ENCODE measurements around the gene GRIA3. TPM values are rescaled to one million over a fixed set of nuclear protein-coding genes. Genes with fewer than 3 reads are reported as not detected.
"Not testable (repeated sequence)": the region's sequence is repeated elsewhere in the genome, so short reads cannot be mapped to it uniquely, and the experiment has no call there.

The GRIA3 gene
- total RNA-seq, 1 experiment from 2014 or later, result not detected

DNA sequence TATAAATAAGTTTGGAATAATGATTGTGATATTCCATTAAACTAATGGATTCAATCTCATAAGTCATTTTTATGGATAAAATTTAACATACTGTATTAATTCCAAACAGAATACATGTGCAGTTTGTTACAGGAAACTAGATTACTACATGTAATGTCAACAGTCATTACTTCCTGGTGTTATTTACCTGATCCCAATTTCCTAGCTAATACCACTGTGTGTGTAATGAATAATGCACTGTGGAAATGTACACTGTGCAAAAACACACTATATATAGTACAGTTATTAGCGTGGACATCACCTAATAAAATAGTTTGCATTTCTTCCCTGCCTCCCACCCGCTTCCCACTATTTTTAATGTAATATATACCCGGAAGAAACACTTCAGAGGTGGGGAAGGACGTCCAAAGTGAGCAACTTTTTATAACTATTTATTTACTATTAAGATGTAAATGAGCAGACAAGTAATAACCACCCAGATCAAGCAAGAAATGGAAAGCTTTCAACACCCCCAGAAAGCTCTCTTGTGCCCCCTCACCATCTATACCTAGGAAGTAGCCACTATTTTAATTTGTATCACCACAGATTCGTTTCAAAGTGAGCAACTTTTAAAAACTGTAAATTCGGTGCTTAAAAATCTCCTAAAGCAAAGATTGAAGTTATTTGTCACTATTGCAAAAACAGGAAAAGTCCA lies 329.7 kb downstream of the GRIA3 start:
- Histone ChIP-seq H3K4me1 (ENCODE audit: insufficient read depth, low read length, poor library complexity, severe bottlenecking) (no peaks in the 10 kb centered on the region), H3K36me3 (ENCODE audit: insufficient read depth, low read length, poor library complexity, severe bottlenecking) (no peaks in the 10 kb centered on the region), H3K27me3 (replicated peaks; ENCODE audit: insufficient read depth, low read depth, low read length, poor library complexity) (no peaks in the 10 kb centered on the region), H3K9me3 (ENCODE audit: low read depth, low read length, poor library complexity, severe bottlenecking) (no peaks in the 10 kb centered on the region), H3K4me3 (ENCODE audit: low read depth, low read length, poor library complexity, severe bottlenecking) (no peak overlapping the region), H3K27ac (ENCODE audit: low read depth, low read length, poor library complexity, severe bottlenecking) (no peak overlapping the region)
- DNase-seq (ENCODE audit: low spot score), result no peak
- POLR2A ChIA-PET (ENCODE audit: low non-redundant PET), result no interaction called here
- CTCF ChIA-PET, result no interaction called here
- TF ChIP-seq, protein P1, sequence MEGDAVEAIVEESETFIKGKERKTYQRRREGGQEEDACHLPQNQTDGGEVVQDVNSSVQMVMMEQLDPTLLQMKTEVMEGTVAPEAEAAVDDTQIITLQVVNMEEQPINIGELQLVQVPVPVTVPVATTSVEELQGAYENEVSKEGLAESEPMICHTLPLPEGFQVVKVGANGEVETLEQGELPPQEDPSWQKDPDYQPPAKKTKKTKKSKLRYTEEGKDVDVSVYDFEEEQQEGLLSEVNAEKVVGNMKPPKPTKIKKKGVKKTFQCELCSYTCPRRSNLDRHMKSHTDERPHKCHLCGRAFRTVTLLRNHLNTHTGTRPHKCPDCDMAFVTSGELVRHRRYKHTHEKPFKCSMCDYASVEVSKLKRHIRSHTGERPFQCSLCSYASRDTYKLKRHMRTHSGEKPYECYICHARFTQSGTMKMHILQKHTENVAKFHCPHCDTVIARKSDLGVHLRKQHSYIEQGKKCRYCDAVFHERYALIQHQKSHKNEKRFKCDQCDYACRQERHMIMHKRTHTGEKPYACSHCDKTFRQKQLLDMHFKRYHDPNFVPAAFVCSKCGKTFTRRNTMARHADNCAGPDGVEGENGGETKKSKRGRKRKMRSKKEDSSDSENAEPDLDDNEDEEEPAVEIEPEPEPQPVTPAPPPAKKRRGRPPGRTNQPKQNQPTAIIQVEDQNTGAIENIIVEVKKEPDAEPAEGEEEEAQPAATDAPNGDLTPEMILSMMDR (conservative IDR thresholded peaks at IDR 0.05; ENCODE audit: low read depth, low read length), result no peak
- TF ChIP-seq EZH2 (IDR thresholded peaks at IDR 0.05; ENCODE audit: borderline replicate concordance, low read depth, low read length, poor library complexity, severe bottlenecking), result no peak
- BruUV-seq (replicated peaks), result no TSS peak
- intact Hi-C loops (cut with micrococcal nuclease; ENCODE audit: unreplicated experiment), result no loop called here

DNA sequence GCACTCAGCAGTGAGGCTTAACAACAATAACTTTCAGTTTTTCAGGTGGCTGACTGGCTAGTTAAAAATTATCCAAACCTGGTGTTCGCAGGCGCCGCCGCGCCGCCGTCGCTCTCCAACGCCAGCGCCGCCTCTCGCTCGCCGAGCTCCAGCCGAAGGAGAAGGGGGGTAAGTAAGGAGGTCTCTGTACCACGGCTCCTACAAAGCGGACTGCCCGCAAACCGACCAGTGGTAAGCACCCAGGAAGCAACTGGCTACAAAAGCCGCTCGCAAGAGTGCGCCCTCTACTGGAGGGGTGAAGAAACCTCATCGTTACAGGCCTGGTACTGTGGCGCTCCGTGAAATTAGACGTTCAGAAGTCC lies 330.2 kb downstream of the GRIA3 start:
- CTCF ChIA-PET; H3K27ac ChIP-seq (ENCODE audit: low read depth, low read length, poor library complexity, severe bottlenecking); H3K9me3 ChIP-seq (ENCODE audit: low read depth, low read length, poor library complexity, severe bottlenecking); H3K4me1 ChIP-seq (ENCODE audit: insufficient read depth, low read length, poor library complexity, severe bottlenecking); POLR2A ChIA-PET (ENCODE audit: low non-redundant PET); H3K27me3 ChIP-seq (replicated peaks; ENCODE audit: insufficient read depth, low read depth, low read length, poor library complexity); BruUV-seq (replicated peaks); intact Hi-C loops (cut with micrococcal nuclease; ENCODE audit: unreplicated experiment); H3K36me3 ChIP-seq (ENCODE audit: insufficient read depth, low read length, poor library complexity, severe bottlenecking); H3K4me3 ChIP-seq (ENCODE audit: low read depth, low read length, poor library complexity, severe bottlenecking); DNase-seq (ENCODE audit: low spot score): not testable (repeated sequence)

DNA sequence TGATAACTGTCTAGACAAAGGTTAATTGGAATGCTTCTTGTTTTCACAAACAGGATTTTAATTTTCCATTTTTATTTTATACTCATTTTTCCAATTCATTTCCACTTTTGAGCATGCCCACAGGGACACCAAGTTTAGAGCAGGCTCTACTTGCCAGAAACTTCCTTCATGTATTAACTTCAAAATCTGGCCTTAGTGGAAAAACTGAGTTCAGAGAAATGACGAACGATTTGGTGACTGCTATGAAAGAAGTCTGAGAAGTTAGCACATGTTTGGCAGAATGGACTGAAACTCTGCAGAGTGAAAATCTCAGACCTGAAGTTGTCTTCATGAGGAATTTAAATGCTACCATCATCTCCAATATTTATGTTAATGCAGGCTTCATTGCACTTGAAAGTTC lies 334.7 kb downstream of the GRIA3 start:
- Histone ChIP-seq H3K4me3 (ENCODE audit: low read depth, low read length, poor library complexity, severe bottlenecking) (no peak overlapping the region), H3K9me3 (ENCODE audit: low read depth, low read length, poor library complexity, severe bottlenecking) (no peaks in the 10 kb centered on the region), H3K27ac (ENCODE audit: low read depth, low read length, poor library complexity, severe bottlenecking) (no peak overlapping the region), H3K27me3 (replicated peaks; ENCODE audit: insufficient read depth, low read depth, low read length, poor library complexity) (no peaks in the 10 kb centered on the region), H3K4me1 (ENCODE audit: insufficient read depth, low read length, poor library complexity, severe bottlenecking) (no peaks in the 10 kb centered on the region), H3K36me3 (ENCODE audit: insufficient read depth, low read length, poor library complexity, severe bottlenecking) (no peaks in the 10 kb centered on the region)
- POLR2A ChIA-PET (ENCODE audit: low non-redundant PET), result no interaction called here
- no TSS peak for BruUV-seq (replicated peaks)
- no peak for DNase-seq (ENCODE audit: low spot score)
- intact Hi-C loops (cut with micrococcal nuclease; ENCODE audit: unreplicated experiment), result no loop called here
- CTCF ChIA-PET, result no interaction called here
- no peak for TF ChIP-seq EZH2 (IDR thresholded peaks at IDR 0.05; ENCODE audit: borderline replicate concordance, low read depth, low read length, poor library complexity, severe bottlenecking)
- TF ChIP-seq, protein P1 (conservative IDR thresholded peaks at IDR 0.05; ENCODE audit: low read depth, low read length), result no peak

DNA sequence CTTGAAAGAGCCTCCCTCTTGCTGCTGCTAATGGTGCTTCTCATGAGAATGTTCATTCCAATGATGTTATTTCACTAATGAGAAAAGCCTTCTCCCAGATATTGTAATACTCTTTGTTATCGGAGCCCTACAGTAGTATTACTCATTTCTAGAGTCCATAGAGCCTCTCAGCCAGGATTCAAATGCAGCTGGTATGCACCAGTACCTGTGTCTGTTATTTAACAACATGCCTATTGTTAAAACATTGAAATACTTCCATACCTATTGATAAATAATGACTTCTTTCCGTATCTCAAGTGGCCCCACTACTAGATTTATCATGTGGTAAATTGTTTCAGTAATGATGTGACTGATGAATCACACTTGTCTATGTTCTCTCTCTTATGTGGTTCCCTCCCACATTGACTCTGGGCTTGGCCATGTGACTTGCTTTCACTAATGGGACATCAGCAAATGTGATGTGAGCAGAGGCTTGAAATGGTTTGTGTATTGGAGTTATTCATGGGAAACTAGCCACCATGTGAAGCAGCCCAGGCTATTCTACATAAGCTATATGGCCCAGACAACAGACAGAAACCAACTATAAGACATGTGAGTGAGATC lies 341.1 kb downstream of the GRIA3 start:
- POLR2A ChIA-PET (ENCODE audit: low non-redundant PET), result no interaction called here
- intact Hi-C loops (cut with micrococcal nuclease; ENCODE audit: unreplicated experiment), result no loop called here
- no TSS peak for BruUV-seq (replicated peaks)
- no peaks in the 10 kb centered on the region for H3K27me3 ChIP-seq (replicated peaks; ENCODE audit: insufficient read depth, low read depth, low read length, poor library complexity)
- CTCF ChIA-PET, result no interaction called here
- no peak for TF ChIP-seq EZH2 (IDR thresholded peaks at IDR 0.05; ENCODE audit: borderline replicate concordance, low read depth, low read length, poor library complexity, severe bottlenecking)
- TF ChIP-seq, protein P1 (conservative IDR thresholded peaks at IDR 0.05; ENCODE audit: low read depth, low read length), result no peak
- H3K36me3 ChIP-seq (ENCODE audit: insufficient read depth, low read length, poor library complexity, severe bottlenecking), result no peaks in the 10 kb centered on the region
- H3K9me3 ChIP-seq (ENCODE audit: low read depth, low read length, poor library complexity, severe bottlenecking), result no peaks in the 10 kb centered on the region
- no peak overlapping the region for H3K27ac ChIP-seq (ENCODE audit: low read depth, low read length, poor library complexity, severe bottlenecking)
- H3K4me1 ChIP-seq (ENCODE audit: insufficient read depth, low read length, poor library complexity, severe bottlenecking), result no peaks in the 10 kb centered on the region
- no peak overlapping the region for H3K4me3 ChIP-seq (ENCODE audit: low read depth, low read length, poor library complexity, severe bottlenecking)
- DNase-seq (ENCODE audit: low spot score), result no peak

DNA sequence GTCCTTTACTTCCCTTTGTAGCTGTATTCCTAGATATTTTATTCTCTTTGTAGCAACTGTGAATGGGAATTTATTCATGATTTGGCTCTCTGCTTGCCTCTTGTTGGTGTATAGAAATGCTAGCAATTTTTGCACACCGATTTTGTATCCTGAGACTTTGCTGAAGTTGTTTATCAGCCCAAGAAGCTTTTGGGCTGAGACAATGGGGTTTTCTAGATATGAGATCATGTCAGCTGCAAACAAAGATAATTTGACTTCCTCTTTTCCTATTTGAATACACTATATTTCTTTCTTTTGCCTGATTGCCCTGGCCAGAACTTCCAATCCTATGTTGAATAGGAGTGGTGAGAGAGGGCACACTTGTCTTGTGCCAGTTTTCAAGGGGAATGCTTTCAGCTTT lies 346.6 kb downstream of the GRIA3 start:
- DNase-seq (ENCODE audit: low spot score); intact Hi-C loops (cut with micrococcal nuclease; ENCODE audit: unreplicated experiment); POLR2A ChIA-PET (ENCODE audit: low non-redundant PET); H3K9me3 ChIP-seq (ENCODE audit: low read depth, low read length, poor library complexity, severe bottlenecking); H3K4me3 ChIP-seq (ENCODE audit: low read depth, low read length, poor library complexity, severe bottlenecking); H3K36me3 ChIP-seq (ENCODE audit: insufficient read depth, low read length, poor library complexity, severe bottlenecking); H3K27me3 ChIP-seq (replicated peaks; ENCODE audit: insufficient read depth, low read depth, low read length, poor library complexity); H3K27ac ChIP-seq (ENCODE audit: low read depth, low read length, poor library complexity, severe bottlenecking); H3K4me1 ChIP-seq (ENCODE audit: insufficient read depth, low read length, poor library complexity, severe bottlenecking); BruUV-seq (replicated peaks); CTCF ChIA-PET: not testable (repeated sequence)
